H9 (cell line): ENCODE measurements around the gene INMT. TPM values are rescaled to one million over a fixed set of nuclear protein-coding genes. Genes with fewer than 3 reads are reported as not detected.

Experiments used
- DNase-seq: peaks from one replicate; pipeline ENCODE4 v3.0.0-alpha.2; 2017
- H2AFZ ChIP-seq: one replicate; pipeline ENCODE4 v1.6.1; 2013; ENCODE audit warnings: mild to moderate bottlenecking, low read length, control low read depth, moderate library complexity
- H2AK5ac ChIP-seq: 2 replicates; pipeline ENCODE4 v1.6.1; 2013; ENCODE audit warnings: low read length, control low read depth, mixed read lengths; ENCODE audit not compliant: insufficient read length
- H2BK120ac ChIP-seq: one replicate; pipeline ENCODE4 v1.6.1; 2013; ENCODE audit warnings: low read depth, mild to moderate bottlenecking, low read length, control low read depth, inconsistent platforms; ENCODE audit not compliant: poor library complexity, severe bottlenecking
- H2BK12ac ChIP-seq: 2 replicates; pipeline ENCODE4 v1.6.1; 2013; ENCODE audit warnings: low read length, control low read depth, mixed read lengths, low read depth; ENCODE audit not compliant: insufficient read length
- H2BK15ac ChIP-seq: 2 replicates; pipeline ENCODE4 v1.6.1; 2013; ENCODE audit warnings: low read depth, low read length, control low read depth
- H2BK20ac ChIP-seq: one replicate; pipeline ENCODE4 v1.6.1; 2013; ENCODE audit warnings: low read depth, mild to moderate bottlenecking, low read length, control low read depth, inconsistent platforms; ENCODE audit not compliant: poor library complexity, severe bottlenecking
- H2BK5ac ChIP-seq: 2 replicates; pipeline ENCODE4 v1.6.1; 2013; ENCODE audit warnings: low read length, control low read depth, mixed read lengths; ENCODE audit not compliant: insufficient read length
- H3K14ac ChIP-seq: 2 replicates; pipeline ENCODE4 v1.6.1; 2013; ENCODE audit warnings: low read length, control low read depth; ENCODE audit not compliant: insufficient read depth
- H3K18ac ChIP-seq: 2 replicates; pipeline ENCODE4 v1.6.1; 2013; ENCODE audit warnings: low read depth, mild to moderate bottlenecking, mixed read lengths, low read length, control low read depth; ENCODE audit not compliant: insufficient read length
- H3K23ac ChIP-seq: 2 replicates; pipeline ENCODE4 v1.6.1; 2013; ENCODE audit warnings: low read length, control low read depth, mixed read lengths, low read depth; ENCODE audit not compliant: insufficient read length
- H3K23me2 ChIP-seq: 2 replicates; pipeline ENCODE4 v1.6.1; 2013; ENCODE audit warnings: low read depth, mild to moderate bottlenecking, mixed read lengths, low read length, control low read depth; ENCODE audit not compliant: insufficient read length, poor library complexity, severe bottlenecking
- H3K27ac ChIP-seq: 2 replicates; pipeline ENCODE4 v1.5.1; 2013; ENCODE audit warnings: low read length, control low read depth, mixed read lengths, low read depth; ENCODE audit not compliant: insufficient read length
- H3K27me3 ChIP-seq: 2 replicates; pipeline ENCODE4 v1.6.1; 2013; ENCODE audit warnings: low read length, control low read depth, inconsistent platforms; ENCODE audit not compliant: insufficient read depth
- H3K4ac ChIP-seq: 2 replicates; pipeline ENCODE4 v1.6.1; 2013; ENCODE audit warnings: low read depth, mild to moderate bottlenecking, control low read depth, inconsistent platforms, low read length, moderate library complexity
- H3K4me1 ChIP-seq: 2 replicates; pipeline ENCODE4 v1.6.1; 2013; ENCODE audit warnings: low read length, control low read depth, inconsistent platforms; ENCODE audit not compliant: insufficient read depth
- H3K4me2 ChIP-seq: 2 replicates; pipeline ENCODE4 v1.6.1; 2013; ENCODE audit warnings: low read length, control low read depth, mixed read lengths; ENCODE audit not compliant: insufficient read length, insufficient read depth
- H3K56ac ChIP-seq: 2 replicates; pipeline ENCODE4 v1.6.1; 2013; ENCODE audit warnings: low read depth, mild to moderate bottlenecking, mixed read lengths, low read length, control low read depth; ENCODE audit not compliant: insufficient read length
- H3K79me1 ChIP-seq: 2 replicates; pipeline ENCODE4 v1.6.1; 2013; ENCODE audit warnings: low read depth, mild to moderate bottlenecking, moderate library complexity, low read length, control low read depth, inconsistent platforms; ENCODE audit not compliant: insufficient read depth, poor library complexity, severe bottlenecking
- H3K79me2 ChIP-seq: 2 replicates; pipeline ENCODE4 v1.6.1; 2013; ENCODE audit warnings: low read length, control low read depth, inconsistent platforms; ENCODE audit not compliant: insufficient read depth
- H3K9ac ChIP-seq: 2 replicates; pipeline ENCODE4 v1.6.1; 2013; ENCODE audit warnings: low read length, control low read depth, mixed read lengths; ENCODE audit not compliant: insufficient read length; ENCODE audit errors: extremely low read depth
- H3K9me3 ChIP-seq: one replicate; pipeline ENCODE4 v1.6.1; 2013; ENCODE audit warnings: low read depth, low read length, inconsistent platforms; ENCODE audit not compliant: control insufficient read depth
- H3T11ph ChIP-seq: one replicate; pipeline ENCODE4 v1.6.1; 2013; ENCODE audit warnings: mild to moderate bottlenecking, low read length, control low read depth, inconsistent platforms
- H4K20me1 ChIP-seq: one replicate; pipeline ENCODE4 v1.6.1; 2013; ENCODE audit not compliant: control insufficient read depth, insufficient read length, insufficient read depth
- H4K5ac ChIP-seq: 2 replicates; pipeline ENCODE4 v1.6.1; 2013; ENCODE audit warnings: low read depth, mild to moderate bottlenecking, mixed read lengths, low read length, control low read depth; ENCODE audit not compliant: insufficient read length
- H4K8ac ChIP-seq: replicated peaks from 2 replicates; pipeline ENCODE4 v1.6.1; 2013; ENCODE audit warnings: low read length, control low read depth, mixed read lengths, low read depth; ENCODE audit not compliant: insufficient read length
- H4K91ac ChIP-seq: 2 replicates; pipeline ENCODE4 v1.6.1; 2013; ENCODE audit warnings: low read depth, mild to moderate bottlenecking, moderate library complexity, mixed read lengths, low read length, control low read depth; ENCODE audit not compliant: insufficient read length
- H3K27ac Mint-ChIP-seq, 3 experiments: 2 replicates in 2 of 3; 3 replicates in 1 of 3; pipeline ENCODE4 v1.8.0; 2020 to 2021; ENCODE audit warnings: mixed read lengths in 3 of 3, mild to moderate bottlenecking in 1 of 3, moderate library complexity in 1 of 3
- H3K27me3 Mint-ChIP-seq: 2 replicates; pipeline ENCODE4 v1.8.0; 2021; ENCODE audit warnings: low read depth, mild to moderate bottlenecking, moderate library complexity, mixed read lengths
- H3K36me3 Mint-ChIP-seq, 3 experiments: 2 replicates in 2 of 3; 3 replicates in 1 of 3; pipeline ENCODE4 v1.8.0; 2020 to 2021; ENCODE audit warnings: low read depth in 3 of 3, mixed read lengths in 3 of 3; ENCODE audit not compliant: insufficient read depth in 1 of 3
- H3K4me1 Mint-ChIP-seq, 2 experiments: 2 replicates each; pipeline ENCODE4 v1.8.0; 2020; ENCODE audit warnings: mixed read lengths in 2 of 2
- H3K4me3 Mint-ChIP-seq, 2 experiments: 2 replicates in 1 of 2; 3 replicates in 1 of 2; pipeline ENCODE4 v1.8.0; 2020 to 2021; ENCODE audit warnings: mild to moderate bottlenecking in 2 of 2, mixed read lengths in 2 of 2, moderate library complexity in 1 of 2
- H3K9me3 Mint-ChIP-seq, 2 experiments: 2 replicates in 1 of 2; 3 replicates in 1 of 2; pipeline ENCODE4 v1.8.0; 2020; ENCODE audit warnings: mild to moderate bottlenecking in 2 of 2, mixed read lengths in 2 of 2, moderate library complexity in 1 of 2
- CTCF ChIP-seq: fragments of 200-600 bp; sonication (generic); conservative IDR thresholded peaks from 3 replicates; pipeline ENCODE4 v1.8.0; 2021; ENCODE audit warnings: antibody characterized with exemption, mild to moderate bottlenecking
- WGBS: extraction: QIAGEN DNeasy Blood & Tissue Kit; methylation state at CpG from one replicate; pipeline ENCODE4 v1.1.7; 2013; ENCODE audit warnings: missing lambda C conversion rate, low lambda C conversion rate, mixed read lengths; ENCODE audit not compliant: insufficient read length; ENCODE audit errors: extremely low coverage; 5-methylcytosine and 5-hydroxymethylcytosine counted together
- long read RNA-seq: library from polyadenylated mRNA; unstranded; transcript quantifications from one replicate; pipeline ENCODE4 v2.0.0, GENCODE V29; 2020
- total RNA-seq: library from RNA; stranded (reverse); gene quantifications from 2 replicates; pipeline ENCODE4 v1.2.1, GENCODE V29; 2021

The INMT gene
- total RNA-seq = 0.59 and 0.70 TPM in 2 replicates
- long read RNA-seq, partial matches to known transcripts = 0 of 6 reads
- long read RNA-seq, other reads (novel, unspliced or antisense) = 6 of 6 reads

- Histone ChIP-seq H4K5ac (no peak within 1 kb of the TSS), H3K23ac (no peak within 1 kb of the TSS), H3K23me2 (no peaks in the 10 kb centered on the region), H3T11ph (no peak within 1 kb of the TSS), H3K27ac (no peak within 1 kb of the TSS), H3K14ac (no peak within 1 kb of the TSS), H3K18ac (no peak within 1 kb of the TSS), H2BK20ac (no peak within 1 kb of the TSS), H3K56ac (no peak within 1 kb of the TSS), H2BK120ac (no peak within 1 kb of the TSS), H3K27me3 (no peaks in the 10 kb centered on the region), H2AFZ (no peak within 1 kb of the TSS), H3K79me2 (no peaks in the 10 kb centered on the region), H3K9me3 (no peaks in the 10 kb centered on the region), H2BK15ac (no peak within 1 kb of the TSS), H4K8ac (no peak within 1 kb of the TSS), H2BK5ac (no peak within 1 kb of the TSS), H4K91ac (no peak within 1 kb of the TSS), H3K4me2 (no peak within 1 kb of the TSS), H3K79me1 (no peaks in the 10 kb centered on the region), H2AK5ac (no peak within 1 kb of the TSS), H3K9ac (no peak within 1 kb of the TSS), H4K20me1 (no peaks in the 10 kb centered on the region), H3K4me1 (no peaks in the 10 kb centered on the region), H3K4ac (no peak within 1 kb of the TSS), H2BK12ac (no peak within 1 kb of the TSS)
- peaks cover 0 to 2% of the 10 kb centered on the region in 2 experiments; a peak in 2 of 4 replicates for H3K4me1 Mint-ChIP-seq
- H3K27ac Mint-ChIP-seq = no peak within 1 kb of the TSS
- H3K9me3 Mint-ChIP-seq = no peaks in the 10 kb centered on the region
- no peak for DNase-seq
- H3K36me3 Mint-ChIP-seq = no peaks in the 10 kb centered on the region; a peak in 3 of 7 replicates
- H3K4me3 Mint-ChIP-seq = no peak within 1 kb of the TSS
- TF ChIP-seq CTCF = no peak
- WGBS = no CpG with 5 or more reads among the region's 6 CpGs
- H3K27me3 Mint-ChIP-seq = peaks cover 1% of the 10 kb centered on the region; the same call in 1 of the 2 replicates
Observed at GRCh38 chr7:30751696-30752273, at the start of gene INMT. INMT (plus strand) TSS chr7:30752135; CDS start chr7:30752151, 16 bp downstream.
